ENCODE data around the gene PFKFB4. TPM values are rescaled to one million over a fixed set of nuclear protein-coding genes. Genes with fewer than 3 reads are reported as not detected.

PFKFB4 gene
- total RNA-seq (2014; rRNA removed; shearing (Covaris generic)), result 41.2 and 56.9 TPM in 2 replicates

- peak; percentile 99 for DNase-seq (ENCODE audit: low read depth)
These were observed at the start of gene PFKFB4 for GRCh38 chr3:48556796-48557626. Gene PFKFB4 (minus strand): TSS chr3:48556803. CDS start chr3:48556777, 26 bp downstream.

GRCh38 chr3:48601622-48601994, 45.0 kb upstream of the PFKFB4 start:
- DNase-seq (ENCODE audit: low read depth), result no peak

GRCh38 chr3:48600711-48601621, 44.4 kb upstream of the PFKFB4 start:
- DNase-seq (ENCODE audit: low read depth), result no peak

GRCh38 chr3:48599509-48600285, 43.1 kb upstream of the PFKFB4 start:
- no peak for DNase-seq (ENCODE audit: low read depth)

DNA sequence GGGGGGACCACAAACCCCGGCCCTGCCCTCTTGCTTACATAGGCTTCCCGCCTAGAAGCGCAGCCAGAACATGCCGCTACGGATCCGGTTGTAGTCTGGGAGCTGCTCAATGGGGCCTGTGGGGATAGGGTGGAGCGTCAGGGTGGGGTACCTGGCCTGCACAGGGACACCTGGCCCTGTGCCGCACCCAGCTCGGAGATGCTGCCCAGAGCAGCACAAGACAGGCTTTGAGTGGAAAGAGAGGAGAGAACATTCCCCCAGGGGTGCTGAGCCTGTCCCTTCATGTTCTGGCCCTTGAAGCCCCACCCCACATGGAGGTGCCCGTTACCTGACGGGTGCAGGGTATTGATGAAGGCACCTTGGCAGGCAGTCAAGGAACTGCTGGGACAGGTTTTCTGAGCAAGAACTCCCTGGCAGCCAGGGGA, 42.5 kb upstream of the PFKFB4 start:
- no peak for DNase-seq (ENCODE audit: low read depth)

- peak; percentile 100 for DNase-seq (ENCODE audit: low read depth)
These were observed 41.9 kb upstream of the PFKFB4 start for GRCh38 chr3:48598323-48599076.

GRCh38 chr3:48597408-48597800, 40.8 kb upstream of the PFKFB4 start:
- DNase-seq (ENCODE audit: low read depth), result no peak

GRCh38 chr3:48596676-48597407, 40.2 kb upstream of the PFKFB4 start:
- DNase-seq (ENCODE audit: low read depth), result no peak

GRCh38 chr3:48596157-48596556, 39.6 kb upstream of the PFKFB4 start:
- DNase-seq (ENCODE audit: low read depth), result no peak

DNA sequence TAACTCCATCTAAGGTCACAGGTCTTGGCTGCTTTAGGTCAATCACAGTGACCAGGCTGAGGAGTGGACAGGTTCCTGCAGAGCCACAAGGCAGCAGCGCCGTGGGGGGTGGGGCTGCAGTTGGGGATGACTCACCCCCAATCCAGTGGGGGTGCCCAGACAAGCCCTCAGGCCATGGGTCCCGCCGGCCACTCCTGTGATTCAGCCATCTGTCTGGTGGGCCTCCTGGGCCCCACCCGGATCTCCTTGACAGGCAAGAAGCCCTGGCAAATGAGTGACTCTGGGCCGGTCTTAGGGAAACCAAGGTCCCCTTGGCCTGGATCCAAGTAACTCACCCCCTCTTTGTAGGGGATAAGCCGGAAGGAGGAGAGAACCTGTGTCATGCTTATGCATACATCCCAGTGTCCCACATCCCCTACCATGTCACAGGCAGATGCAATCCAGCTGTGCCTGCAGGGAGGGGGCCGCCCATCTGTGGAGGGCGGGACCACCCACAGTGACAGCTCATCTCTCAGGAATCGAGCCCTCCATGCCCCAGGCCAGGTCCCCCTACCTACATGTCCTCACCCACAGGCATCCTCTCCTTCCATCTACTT, 39.0 kb upstream of the PFKFB4 start:
- DNase-seq (ENCODE audit: low read depth), result peak; percentile 100

- DNase-seq (ENCODE audit: low read depth), result no peak
These were observed 38.5 kb upstream of the PFKFB4 start, which contains the start of gene COL7A1 for GRCh38 chr3:48595075-48595525. Gene COL7A1 (minus strand): TSS chr3:48595329. CDS start chr3:48595159, 170 bp downstream.

- peak; percentile 63 for DNase-seq (ENCODE audit: low read depth)
These were observed 37.9 kb upstream of the PFKFB4 start for GRCh38 chr3:48594417-48595049.

- DNase-seq (ENCODE audit: low read depth), result no peak
These were observed 36.7 kb upstream of the PFKFB4 start for GRCh38 chr3:48593337-48593736.

GRCh38 chr3:48592519-48593087, 36.0 kb upstream of the PFKFB4 start:
- peak; percentile 64 for DNase-seq (ENCODE audit: low read depth)

- DNase-seq (ENCODE audit: low read depth), result no peak
These were observed 35.4 kb upstream of the PFKFB4 start for GRCh38 chr3:48591886-48592518.

GRCh38 chr3:48591436-48591835, 34.8 kb upstream of the PFKFB4 start:
- DNase-seq (ENCODE audit: low read depth), result no peak

GRCh38 chr3:48588230-48588629, 31.6 kb upstream of the PFKFB4 start:
- no peak for DNase-seq (ENCODE audit: low read depth)

DNA sequence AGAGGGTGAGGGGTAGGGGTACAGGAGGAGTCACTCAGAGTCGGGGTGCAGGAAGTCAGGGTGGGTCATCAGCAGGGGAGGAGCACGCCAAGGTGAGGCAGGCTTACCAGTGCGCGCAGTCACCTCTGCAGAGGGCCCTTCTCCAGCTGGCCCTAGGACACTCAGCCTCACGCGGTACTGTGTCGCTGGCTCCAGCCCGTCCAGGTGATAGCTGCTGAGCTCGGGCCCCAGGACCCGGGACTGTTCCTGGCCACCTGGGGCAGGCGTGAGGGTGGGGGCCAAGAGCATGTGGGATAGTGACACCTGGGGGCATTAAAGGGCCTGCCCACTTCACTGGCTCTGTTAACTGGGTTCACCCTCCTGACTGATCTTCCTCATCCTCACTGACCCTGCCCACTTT, 31.1 kb upstream of the PFKFB4 start:
- DNase-seq (ENCODE audit: low read depth), result no peak

All from RPMI7951 (cell line).